GM19455 (cell line): ENCODE measurements around the gene PTF1A.

Experiments used
- ATAC-seq: cut with Tn5 transposase; IDR thresholded peaks from one replicate; pipeline ENCODE4 v1.9.1; 2021; ENCODE audit not compliant: unreplicated experiment

The PTF1A gene

GRCh38 chr10:23191764-23192711, at the start of gene PTF1A:
Gene PTF1A (plus strand): TSS chr10:23192312. CDS start chr10:23192531, 219 bp downstream.
- ATAC-seq = no peak

DNA sequence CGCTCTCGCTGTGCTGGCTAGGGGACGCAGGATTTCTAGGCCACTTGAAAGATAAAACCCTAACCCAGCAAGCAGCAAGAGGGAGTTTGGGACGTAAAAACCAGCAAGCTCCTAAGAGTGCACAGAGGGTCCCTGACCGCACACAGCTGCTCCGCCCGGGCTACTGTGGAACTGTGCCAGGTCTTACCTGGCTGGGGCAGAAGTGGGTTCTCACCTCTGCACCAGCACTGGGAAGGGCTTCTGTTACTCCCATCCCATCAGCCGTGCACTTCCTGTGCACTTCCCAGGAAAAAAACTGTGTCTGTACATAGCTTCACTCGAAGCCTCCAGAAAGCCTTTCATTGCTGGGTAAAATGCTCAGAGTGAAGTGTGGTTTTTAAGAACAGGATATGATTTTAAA, 45.9 kb upstream of the PTF1A start:
- no peak for ATAC-seq

- ATAC-seq = no peak
These were observed 45.1 kb upstream of the PTF1A start for GRCh38 chr10:23147035-23147434.

- no peak for ATAC-seq
These were observed 43.9 kb upstream of the PTF1A start for GRCh38 chr10:23148214-23148613.

- ATAC-seq = no peak
These were observed 42.0 kb upstream of the PTF1A start for GRCh38 chr10:23150091-23150490.

DNA sequence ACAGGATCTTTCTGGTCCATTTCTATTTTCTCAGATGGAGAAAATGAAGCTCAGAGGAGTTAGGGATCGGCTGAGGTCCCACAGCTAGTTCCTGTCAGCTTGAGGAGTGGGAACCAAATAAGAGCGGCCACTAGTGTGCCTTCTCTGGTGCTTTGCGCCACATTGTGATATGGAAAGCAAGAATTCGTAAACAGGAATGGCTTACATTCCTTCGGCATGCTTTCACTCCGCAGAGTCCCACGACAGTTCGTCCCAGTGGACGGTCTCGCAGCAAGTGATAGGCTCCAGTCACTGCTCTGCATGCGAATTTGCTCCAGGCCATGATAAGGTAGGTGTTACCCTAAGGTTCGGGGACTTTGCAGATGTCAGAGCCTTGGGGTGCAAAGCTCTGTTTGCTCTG, 41.5 kb upstream of the PTF1A start:
- ATAC-seq = no peak

GRCh38 chr10:23151071-23151470, 41.0 kb upstream of the PTF1A start:
- no peak for ATAC-seq

DNA sequence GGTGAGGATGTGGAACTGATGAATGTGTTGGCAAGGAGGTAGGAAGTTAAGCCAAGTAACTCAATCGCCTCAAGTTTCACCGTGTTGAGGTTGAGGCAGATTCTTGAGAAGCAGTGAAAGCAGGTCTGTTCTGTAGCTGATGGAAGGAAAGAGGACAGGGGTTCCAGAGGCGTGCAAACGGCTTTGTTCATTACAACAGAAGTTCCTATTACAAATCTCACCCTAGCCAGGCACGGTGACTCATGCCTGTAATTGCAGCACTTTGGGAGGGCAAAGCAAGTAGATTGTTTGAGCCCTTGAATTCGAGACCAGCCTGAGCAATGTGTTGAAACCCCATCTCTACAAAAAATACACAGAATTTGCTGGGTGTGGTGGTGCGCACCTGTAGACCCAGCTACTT, 36.9 kb upstream of the PTF1A start:
- no peak for ATAC-seq

- ATAC-seq = no peak
These were observed 35.5 kb upstream of the PTF1A start for GRCh38 chr10:23156447-23157150.

GRCh38 chr10:23157239-23157681, 34.9 kb upstream of the PTF1A start:
- ATAC-seq = peak; percentile 60

DNA sequence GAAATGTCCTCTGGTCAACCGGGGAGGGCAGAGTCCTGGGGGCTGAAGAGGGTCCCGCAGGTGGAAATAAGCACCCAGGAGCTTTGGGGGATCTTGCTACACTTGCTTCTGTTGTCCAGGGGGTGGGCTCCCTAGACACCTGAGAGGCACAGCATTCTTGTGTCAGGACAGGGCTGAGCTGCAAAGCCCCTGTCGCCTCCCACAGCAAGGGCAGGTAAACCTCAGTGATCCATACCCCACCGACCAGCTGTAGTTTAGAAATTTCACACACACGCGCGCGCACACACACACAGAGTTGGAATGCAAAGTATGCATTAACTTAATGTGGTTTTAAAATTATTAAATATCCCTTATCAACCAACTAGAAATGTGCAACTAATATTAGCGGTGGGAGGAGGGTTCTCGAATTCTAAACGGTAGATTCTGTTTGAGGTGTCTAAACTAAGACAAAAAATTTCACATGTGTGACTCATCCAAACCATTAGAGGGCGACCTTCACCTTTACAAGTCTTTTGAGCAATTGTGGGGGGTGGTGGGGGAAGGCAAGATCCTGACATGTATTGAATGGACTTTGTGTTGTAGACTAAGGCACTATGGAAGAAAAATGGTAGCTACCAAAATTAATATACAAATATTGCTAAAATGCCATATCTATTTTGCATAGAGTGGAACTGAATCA, 34.3 kb upstream of the PTF1A start:
- ATAC-seq = peak; percentile 65

- peak; percentile 62 for ATAC-seq
These were observed 33.7 kb upstream of the PTF1A start for GRCh38 chr10:23158370-23158769.

GRCh38 chr10:23171232-23171876, 20.8 kb upstream of the PTF1A start:
- ATAC-seq = no peak

DNA sequence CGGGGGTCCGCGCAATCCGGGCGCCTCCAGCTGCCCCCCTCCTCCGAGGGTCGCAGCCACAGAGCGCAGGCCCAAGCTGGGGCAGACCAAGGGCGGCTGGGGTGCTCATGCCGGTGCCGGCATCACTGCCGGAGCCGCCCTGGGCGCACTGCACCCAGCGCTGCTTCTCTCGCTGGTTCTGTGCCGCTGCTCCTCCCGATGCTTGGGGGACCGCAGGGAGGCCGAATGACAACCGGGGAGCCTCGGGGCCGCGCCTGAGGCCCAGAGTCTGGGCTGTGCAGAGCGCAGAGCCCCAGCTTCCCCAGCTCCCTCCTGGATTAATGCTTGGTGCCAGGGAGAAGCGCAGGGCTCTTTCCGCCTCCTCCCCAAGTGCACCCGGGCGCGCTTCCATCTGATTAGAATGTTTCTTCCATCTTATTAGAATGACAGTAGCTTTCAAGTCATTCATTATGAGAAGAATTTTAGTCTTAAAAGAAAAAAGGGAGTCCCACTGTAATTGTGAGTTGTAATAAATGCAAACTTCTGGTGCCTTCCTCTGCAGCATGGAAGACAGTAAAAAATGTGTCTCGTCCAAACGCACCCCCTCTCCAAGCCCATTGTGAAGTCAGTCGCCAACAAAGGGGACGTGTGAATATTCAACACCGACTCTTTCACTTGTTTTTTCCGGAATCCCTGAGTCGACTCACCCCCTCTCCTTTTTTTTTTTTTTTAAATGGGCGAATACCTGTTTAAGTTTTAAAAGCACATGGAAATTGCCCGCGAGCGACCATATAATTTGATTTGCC, 19.5 kb upstream of the PTF1A start:
- no peak for ATAC-seq

DNA sequence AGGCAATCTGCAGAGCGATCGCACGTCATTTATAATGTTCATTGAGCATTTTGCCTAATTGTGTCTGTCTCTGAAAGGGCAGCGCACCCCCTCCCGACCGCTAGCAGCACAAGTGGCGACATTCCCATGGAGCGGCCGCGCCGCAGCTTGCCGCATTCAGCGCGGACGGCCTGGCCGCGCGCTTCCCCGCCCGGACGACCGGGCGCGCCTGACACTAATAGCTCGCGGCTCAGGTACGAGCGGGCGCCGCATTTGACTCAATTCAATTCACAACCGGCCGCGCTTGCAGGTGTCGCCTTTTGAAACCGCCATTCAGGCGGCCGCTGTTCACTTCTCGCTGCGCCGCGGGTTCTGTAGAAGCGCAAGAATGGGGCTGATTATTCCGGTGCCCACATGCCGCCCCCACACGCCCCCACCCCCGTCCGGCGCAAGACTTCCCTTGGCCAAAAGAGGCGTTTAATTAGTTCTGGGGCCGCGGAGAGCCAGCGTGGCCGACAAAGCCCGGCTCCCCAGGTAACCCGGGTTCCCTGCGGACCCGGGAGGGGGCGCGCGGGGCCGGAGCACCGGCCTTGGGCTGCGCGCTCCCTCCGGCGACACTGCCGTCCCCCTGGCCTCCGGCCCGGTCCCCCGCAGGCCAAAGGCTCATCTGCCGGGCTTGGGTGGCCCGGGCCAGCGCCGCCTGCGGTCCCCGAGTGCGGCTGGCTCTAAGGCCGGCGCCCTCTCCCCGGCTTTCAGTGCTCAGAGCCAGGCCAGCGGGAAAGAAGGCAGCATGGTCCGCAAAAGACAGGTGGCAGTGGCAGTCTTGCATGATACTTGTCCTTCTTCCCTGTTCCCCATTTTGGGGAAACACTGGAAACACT, 18.7 kb upstream of the PTF1A start:
- ATAC-seq = no peak

GRCh38 chr10:23174074-23174976, 17.8 kb upstream of the PTF1A start:
- ATAC-seq = no peak

DNA sequence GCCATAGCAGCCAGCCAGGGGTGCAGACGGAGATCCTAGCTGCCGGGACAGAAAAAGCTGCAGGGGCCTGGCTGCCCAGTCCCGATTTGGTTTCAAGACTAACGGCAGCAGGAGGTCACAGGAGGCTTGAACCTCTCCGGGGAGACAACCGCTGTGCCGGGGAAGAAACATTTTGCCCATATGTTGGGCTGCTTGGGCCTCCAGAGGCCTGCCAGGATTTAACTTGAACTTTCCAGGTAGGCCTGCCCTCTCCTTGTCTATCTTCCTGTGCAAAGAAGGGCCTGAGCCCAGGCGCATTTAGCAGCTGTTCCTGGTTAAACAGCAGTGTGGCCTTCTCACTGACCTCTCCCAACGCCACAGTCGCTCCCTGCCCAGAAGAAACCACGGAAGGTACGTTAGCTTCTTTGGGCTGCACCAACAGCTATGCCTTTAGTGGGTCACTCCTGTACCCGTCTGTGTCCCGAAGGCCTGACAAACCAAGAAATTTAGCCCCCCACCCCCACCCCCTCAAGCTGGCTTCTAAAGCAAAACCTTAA, 17.1 kb upstream of the PTF1A start:
- ATAC-seq = no peak

DNA sequence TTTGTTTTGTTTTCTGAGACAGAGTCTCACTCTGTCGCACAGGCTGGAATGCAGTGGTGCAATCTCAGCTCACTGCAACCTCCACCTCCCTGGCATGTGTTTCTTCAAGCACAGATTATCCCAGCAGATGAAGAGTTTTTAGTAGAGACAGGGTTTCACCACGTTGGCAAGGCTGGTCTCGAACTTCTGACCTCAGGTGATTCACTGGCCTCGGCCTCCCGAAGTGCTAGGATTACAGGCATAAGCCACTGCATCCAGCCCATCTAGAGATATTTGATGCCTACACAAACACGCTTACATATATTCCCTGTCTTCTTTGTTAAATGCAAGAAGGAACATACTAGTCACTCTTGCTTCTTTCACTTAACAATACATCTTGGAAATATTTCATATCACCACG, 5.9 kb upstream of the PTF1A start:
- ATAC-seq = no peak
